GM19239 (cell line): Measurements from ENCODE around the gene KRTAP5-9.
"Not testable (repeated sequence)": the region's sequence is repeated elsewhere in the genome, so short reads cannot be mapped to it uniquely, and the experiment has no call there.

ENCODE experiments used
- DNase-seq: peaks from one replicate; pipeline ENCODE4 v3.0.0; 2011; ENCODE audit warnings: low spot score; ENCODE audit not compliant: insufficient read length
- FAIRE-seq: peaks from 2 replicates; lab custom pipeline; 2011; peaks lifted over from hg19 to GRCh38; lab: Jason Lieb, UNC

KRTAP5-9 gene

DNA sequence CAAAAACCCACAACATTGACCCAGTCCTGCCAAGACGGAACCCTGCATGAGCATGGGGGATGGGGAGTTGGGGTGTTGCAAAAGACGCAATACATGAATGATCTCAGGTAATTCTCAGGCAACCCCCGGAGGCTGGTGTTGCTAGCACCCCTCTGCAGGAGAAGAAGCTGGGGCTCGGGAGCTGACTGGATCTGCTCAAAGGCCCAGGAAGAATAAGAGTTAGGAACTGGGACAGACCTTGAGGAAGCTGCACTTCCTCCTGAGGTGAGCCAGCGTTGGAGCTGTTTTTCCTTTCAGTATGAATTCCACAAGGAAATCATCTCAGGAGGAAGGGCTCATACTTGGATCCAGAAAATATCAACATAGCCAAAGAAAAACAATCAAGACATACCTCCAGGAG lies at the start of gene KRTAP5-9:
Gene KRTAP5-9, plus strand, starts transcription at position 301 of the 400 bp plus-strand sequence. CDS start 238 bp downstream, outside the sequence.
- FAIRE-seq = no peak
- DNase-seq = no peak

- FAIRE-seq = no peak
- DNase-seq = no peak
Measured at GRCh38 chr11:71499125-71499524, 49.1 kb upstream of the KRTAP5-9 start.

DNA sequence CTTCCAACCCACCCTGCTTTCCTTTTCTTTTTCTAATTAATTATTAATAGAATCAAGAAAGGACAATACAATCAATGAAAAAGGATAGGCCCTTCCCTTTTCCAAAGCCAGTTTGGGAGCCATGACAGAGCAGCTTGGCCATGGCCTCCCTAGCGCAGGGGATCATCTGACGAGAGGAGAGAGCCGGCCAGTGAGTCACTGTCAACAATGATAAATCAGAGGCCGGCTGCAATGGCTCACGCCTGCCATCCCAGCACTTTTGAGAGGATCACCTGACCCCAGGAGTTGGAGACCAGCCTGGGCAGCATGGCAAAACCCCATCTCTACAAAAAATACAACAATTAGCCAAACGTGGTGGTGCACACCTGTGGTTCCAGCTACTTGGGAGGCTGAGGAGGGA lies 48.7 kb upstream of the KRTAP5-9 start:
- DNase-seq (no peak), FAIRE-seq (no peak)

- no peak for FAIRE-seq
- no peak for DNase-seq
Measured at GRCh38 chr11:71500601-71501021, 47.6 kb upstream of the KRTAP5-9 start.

DNA sequence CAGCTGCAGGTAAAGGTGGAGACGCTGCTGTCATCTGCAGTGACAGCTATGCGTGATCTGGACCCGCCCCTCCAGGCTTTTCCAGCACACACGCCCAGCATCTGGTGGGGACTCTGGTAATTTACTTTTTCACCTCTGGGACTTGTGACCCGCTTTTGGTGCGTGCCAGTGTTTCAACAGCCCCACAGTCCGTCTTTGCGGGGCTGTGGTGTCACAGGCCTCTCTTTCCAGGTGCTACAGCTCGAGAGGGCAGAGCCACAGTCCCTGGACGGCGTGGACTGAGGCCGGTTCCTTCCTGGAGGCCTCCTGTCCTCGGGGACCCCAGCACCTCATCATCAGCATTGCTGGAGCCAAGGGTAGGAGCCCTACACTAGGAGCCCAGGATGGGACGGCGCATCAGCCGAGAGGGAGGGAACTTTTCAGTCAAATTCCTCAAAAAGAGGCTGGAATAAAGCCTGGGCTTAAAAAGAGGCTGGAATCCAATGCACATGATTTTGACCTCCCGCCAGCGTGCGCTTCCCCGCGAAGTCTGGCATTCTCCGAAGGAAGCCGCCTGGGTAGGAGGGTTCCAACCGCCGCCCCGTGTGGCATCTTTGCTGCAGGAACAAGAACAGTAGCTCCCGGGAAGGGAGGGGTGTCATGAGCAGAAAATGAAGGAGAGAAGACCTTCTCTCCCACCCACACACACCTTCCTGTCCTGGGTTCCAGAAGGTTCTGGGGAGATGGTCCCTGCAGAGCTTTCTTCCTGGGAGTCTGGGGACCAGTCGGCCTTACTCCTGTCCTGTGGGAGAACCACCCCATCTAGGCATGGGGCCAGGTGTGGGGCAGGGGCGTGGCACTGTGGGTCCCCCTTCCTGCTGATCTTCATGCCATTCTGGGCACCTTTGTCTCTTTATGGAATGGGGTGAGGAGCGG lies 46.9 kb upstream of the KRTAP5-9 start:
- FAIRE-seq = no peak
- DNase-seq = no peak

GRCh38 chr11:71502026-71502425 lies 46.2 kb upstream of the KRTAP5-9 start:
- no peak for DNase-seq
- FAIRE-seq = no peak

GRCh38 chr11:71502871-71503435 lies 45.3 kb upstream of the KRTAP5-9 start:
- FAIRE-seq = no peak

GRCh38 chr11:71504531-71504930 lies 43.7 kb upstream of the KRTAP5-9 start:
- FAIRE-seq (no peak), DNase-seq (no peak)

More at GRCh38 chr11:71502871-71503435, 45.3 kb upstream of the KRTAP5-9 start:
- DNase-seq = no peak

- DNase-seq (no peak), FAIRE-seq (no peak)
Measured at GRCh38 chr11:71505001-71505400, 43.2 kb upstream of the KRTAP5-9 start.

DNA sequence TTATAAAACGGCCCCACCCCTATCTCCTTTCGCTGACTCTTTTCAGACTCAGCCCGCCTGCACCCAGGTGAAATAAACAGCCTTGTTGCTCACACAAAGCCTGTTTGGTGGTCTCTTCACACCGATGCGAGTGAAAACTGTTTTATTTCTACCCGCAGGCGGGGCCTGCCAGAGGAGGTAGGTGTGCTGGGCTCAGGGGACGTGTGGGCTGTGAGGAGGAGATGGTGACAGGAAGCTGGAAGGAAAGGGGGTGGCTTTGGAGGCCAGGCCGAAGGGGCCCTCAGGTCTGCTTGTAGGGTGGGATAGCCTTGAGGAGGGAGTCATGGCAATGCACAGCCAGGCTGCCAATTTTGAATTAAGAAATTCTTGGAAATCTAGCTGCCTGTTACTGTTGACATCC lies 42.4 kb upstream of the KRTAP5-9 start:
- DNase-seq (no peak), FAIRE-seq (no peak)

DNA sequence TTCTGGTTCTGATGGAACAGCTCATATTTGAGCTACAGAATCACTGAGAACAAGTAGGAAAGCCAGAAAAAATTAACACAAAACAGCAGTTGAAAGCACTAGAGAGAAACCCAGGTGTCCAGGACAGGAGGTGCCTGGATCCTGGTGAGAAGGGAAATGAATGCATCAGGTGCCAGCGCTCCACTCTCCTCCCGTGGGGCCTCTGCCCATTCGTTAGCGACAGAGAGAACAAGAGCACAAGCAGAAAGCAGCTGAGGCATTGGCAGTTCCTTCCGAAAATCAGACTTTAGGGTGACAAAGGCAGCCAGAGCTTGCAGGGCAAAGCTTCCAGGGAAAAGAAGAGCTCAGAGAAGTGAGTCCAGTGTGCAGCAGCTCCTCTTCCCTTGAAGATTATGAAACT lies 41.1 kb upstream of the KRTAP5-9 start:
- FAIRE-seq (no peak), DNase-seq (no peak)

DNA sequence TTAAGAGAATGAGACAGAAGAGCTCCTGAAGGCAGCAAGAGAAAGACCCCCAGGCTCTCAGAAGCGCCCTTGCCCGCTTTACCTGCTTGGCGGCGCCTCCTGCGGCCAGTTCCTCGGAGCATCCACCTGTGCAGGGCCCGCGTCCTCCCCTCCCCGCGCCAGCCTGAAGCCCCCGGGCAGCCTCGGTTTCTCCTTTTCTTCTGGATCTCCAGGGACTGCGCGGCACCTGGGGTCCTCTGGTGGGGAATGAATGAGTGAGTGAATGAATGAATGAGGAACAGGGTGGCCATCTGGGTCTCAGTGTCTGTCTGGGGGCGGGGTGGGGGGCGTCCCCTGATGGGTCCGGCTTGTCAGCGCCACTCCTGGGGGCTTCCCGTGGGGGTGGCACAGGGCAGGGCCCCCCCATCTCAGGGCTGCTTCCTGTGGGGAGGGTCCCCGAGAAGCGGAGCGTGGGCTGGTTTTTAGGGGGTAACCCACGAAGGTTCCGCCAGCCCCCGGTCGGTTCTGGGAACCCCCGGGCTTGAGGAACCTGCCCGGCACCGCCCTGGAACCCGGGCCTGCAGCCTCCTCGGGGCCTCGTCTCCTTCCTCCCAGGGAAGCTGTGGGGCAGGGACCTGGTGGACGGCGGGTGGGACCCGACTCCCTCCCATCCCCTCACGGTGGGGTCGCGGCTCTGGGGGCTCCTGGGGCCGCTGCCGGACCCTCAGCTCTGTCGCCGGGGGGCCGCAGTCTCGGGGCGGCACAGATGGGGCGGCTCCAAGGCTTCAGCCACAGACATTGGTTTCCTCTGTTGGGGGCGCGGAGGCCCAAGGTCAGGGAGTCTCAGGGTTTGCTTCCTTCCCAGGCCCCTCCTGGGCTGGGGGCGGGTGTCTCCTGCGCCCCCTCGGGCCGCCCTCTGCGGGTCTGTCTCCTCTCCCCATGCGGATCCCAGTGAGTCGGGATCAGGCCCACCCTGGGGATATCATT lies 29.4 kb upstream of the KRTAP5-9 start:
- no peak for FAIRE-seq
- DNase-seq = no peak

DNA sequence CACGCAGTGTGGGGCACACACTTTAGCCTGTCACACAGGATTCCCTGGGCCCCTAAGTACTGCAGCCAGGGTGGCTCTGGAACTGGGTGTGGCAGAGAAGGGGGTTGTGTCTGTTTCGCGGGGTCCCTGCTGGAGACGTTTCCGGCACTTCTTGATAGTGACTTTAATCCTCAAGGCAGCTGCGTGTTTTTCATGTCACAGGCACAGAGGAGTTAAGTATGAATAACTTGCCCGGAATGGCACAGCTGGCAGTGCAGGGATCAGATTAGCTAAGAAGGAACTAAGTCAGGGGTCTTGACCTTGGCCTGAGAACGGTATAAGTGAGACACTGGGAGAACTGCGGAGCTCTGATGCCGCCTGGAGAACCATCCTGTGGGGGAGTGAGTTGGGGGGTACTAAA lies 28.7 kb upstream of the KRTAP5-9 start:
- DNase-seq (no peak), FAIRE-seq (no peak)

- no peak for DNase-seq
- FAIRE-seq = no peak
Measured at GRCh38 chr11:71525188-71525937, 22.9 kb upstream of the KRTAP5-9 start.

DNA sequence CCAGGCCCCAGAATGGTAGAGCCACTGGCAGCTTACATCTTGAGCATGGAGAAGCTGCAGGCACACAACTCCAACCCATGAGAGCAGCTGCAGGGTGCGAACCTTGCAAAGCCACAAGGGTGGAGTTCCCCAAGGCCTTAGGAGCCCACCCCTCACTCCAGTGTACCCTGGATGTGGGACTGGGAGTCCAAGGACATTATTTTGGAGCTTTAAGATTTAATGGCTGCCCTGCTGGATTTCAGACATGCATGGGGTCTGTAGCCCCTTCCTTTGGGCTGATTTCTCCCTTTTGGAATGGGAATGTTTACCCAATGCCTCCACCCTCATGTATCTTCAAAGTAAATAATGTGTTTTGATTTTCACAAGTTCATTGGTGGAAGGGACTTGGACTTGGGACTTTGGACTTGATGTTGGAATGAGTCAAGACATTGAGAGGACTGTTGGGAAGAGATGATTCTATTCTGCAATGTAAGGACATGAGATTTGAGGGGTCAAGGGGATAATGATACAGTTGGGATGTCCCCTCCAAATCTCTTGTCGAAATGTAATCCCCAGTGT lies 22.2 kb upstream of the KRTAP5-9 start:
- FAIRE-seq = no peak
- DNase-seq = no peak

GRCh38 chr11:71526796-71527575 lies 21.2 kb upstream of the KRTAP5-9 start, which contains the start of gene KRTAP5-7:
Gene KRTAP5-7, plus strand, starts transcription at chr11:71527267. Its CDS starts 34 bp downstream, at chr11:71527301.
- FAIRE-seq, DNase-seq: not testable (repeated sequence)

GRCh38 chr11:71527576-71528210 lies 20.5 kb upstream of the KRTAP5-9 start:
- FAIRE-seq (no peak), DNase-seq (no peak)

- DNase-seq (no peak), FAIRE-seq (no peak)
Measured at GRCh38 chr11:71530602-71531001, 17.6 kb upstream of the KRTAP5-9 start.
